Nephron progenitor cell (in vitro differentiated cells): ENCODE measurements around the gene SPACDR.

ENCODE experiments used
- DNase-seq: peaks from one replicate; pipeline ENCODE4 v3.0.0; 2021
- H3K27ac Mint-ChIP-seq: 2 replicates; pipeline ENCODE4 v1.8.0; 2021; ENCODE audit warnings: mild to moderate bottlenecking, moderate library complexity, mixed read lengths
- H3K27me3 Mint-ChIP-seq: 2 replicates; pipeline ENCODE4 v1.8.0; 2021; ENCODE audit warnings: mild to moderate bottlenecking, low read depth, mixed read lengths; ENCODE audit not compliant: poor library complexity
- H3K36me3 Mint-ChIP-seq: 2 replicates; pipeline ENCODE4 v1.8.0; 2021; ENCODE audit warnings: low read depth, mixed read lengths
- H3K4me1 Mint-ChIP-seq: 2 replicates; pipeline ENCODE4 v1.8.0; 2021; ENCODE audit warnings: mixed read lengths
- H3K4me3 Mint-ChIP-seq: 2 replicates; pipeline ENCODE4 v1.8.0; 2021; ENCODE audit warnings: mild to moderate bottlenecking, moderate library complexity, mixed read lengths
- H3K9me3 Mint-ChIP-seq: 2 replicates; pipeline ENCODE4 v1.8.0; 2021; ENCODE audit warnings: mild to moderate bottlenecking, moderate library complexity, mixed read lengths
- CTCF ChIP-seq: fragments of 200-600 bp; sonication (generic); IDR thresholded peaks from 2 replicates; pipeline ENCODE4 v1.5.0; 2021; ENCODE audit warnings: antibody characterized with exemption

The SPACDR gene

GRCh38 chr7:100431286-100431735 is 32.7 kb downstream of the SPACDR start:
- DNase-seq = no peak
- Mint-ChIP-seq H3K27me3 (peaks cover 12% of the 10 kb centered on the region), H3K27ac (peak overlapping the region; percentile 99), H3K9me3 (peaks cover 7% of the 10 kb centered on the region), H3K4me1 (peaks cover 52% of the 10 kb centered on the region), H3K36me3 (peaks cover 36% of the 10 kb centered on the region), H3K4me3 (peak overlapping the region; percentile 88)
- no peak for TF ChIP-seq CTCF

GRCh38 chr7:100430493-100431285 is 33.4 kb downstream of the SPACDR start:
- peaks cover 52% of the 10 kb centered on the region for H3K4me1 Mint-ChIP-seq
- no peak for TF ChIP-seq CTCF

GRCh38 chr7:100429637-100430492 is 34.2 kb downstream of the SPACDR start, which contains the start of gene MEPCE:
MEPCE (plus strand) TSS chr7:100429831; CDS start chr7:100430019, 188 bp downstream.
- Mint-ChIP-seq H3K27ac (peak within 1 kb of the TSS; percentile 100), H3K4me3 (peak within 1 kb of the TSS; percentile 93), H3K4me1 (peaks cover 46% of the 10 kb centered on the region)

More at GRCh38 chr7:100430493-100431285, 33.4 kb downstream of the SPACDR start:
- no peak for DNase-seq
- peaks cover 36% of the 10 kb centered on the region for H3K36me3 Mint-ChIP-seq
- H3K9me3 Mint-ChIP-seq = peaks cover 7% of the 10 kb centered on the region
- peak overlapping the region; percentile 88 for H3K4me3 Mint-ChIP-seq
- H3K27ac Mint-ChIP-seq = peak overlapping the region; percentile 87
- H3K27me3 Mint-ChIP-seq = peaks cover 12% of the 10 kb centered on the region

GRCh38 chr7:100428967-100429636 is 35.0 kb downstream of the SPACDR start:
- Mint-ChIP-seq H3K27me3 (peaks cover 16% of the 10 kb centered on the region), H3K27ac (peak overlapping the region; percentile 100), H3K4me3 (peak overlapping the region; percentile 93), H3K9me3 (peaks cover 7% of the 10 kb centered on the region), H3K36me3 (peaks cover 28% of the 10 kb centered on the region), H3K4me1 (peaks cover 39% of the 10 kb centered on the region)
- no peak for TF ChIP-seq CTCF
- DNase-seq = peak; percentile 100

More at GRCh38 chr7:100429637-100430492, 34.2 kb downstream of the SPACDR start, which contains the start of gene MEPCE:
- Mint-ChIP-seq H3K9me3 (peaks cover 7% of the 10 kb centered on the region), H3K36me3 (peaks cover 36% of the 10 kb centered on the region), H3K27me3 (peaks cover 12% of the 10 kb centered on the region)
- TF ChIP-seq CTCF = no peak
- peak; percentile 98 for DNase-seq

- peaks cover 21% of the 10 kb centered on the region for H3K36me3 Mint-ChIP-seq
- H3K4me3 Mint-ChIP-seq = peak within 1 kb of the TSS; percentile 93
- H3K9me3 Mint-ChIP-seq = peaks cover 7% of the 10 kb centered on the region
- H3K27ac Mint-ChIP-seq = peak within 1 kb of the TSS; percentile 100
- no peak for TF ChIP-seq CTCF
- peak; percentile 92 for DNase-seq
- H3K4me1 Mint-ChIP-seq = peaks cover 31% of the 10 kb centered on the region
- peaks cover 16% of the 10 kb centered on the region for H3K27me3 Mint-ChIP-seq
Measured at GRCh38 chr7:100428199-100428966, 35.7 kb downstream of the SPACDR start, which contains the start of gene ZCWPW1. ZCWPW1 (minus strand) TSS chr7:100428703; CDS start chr7:100420649, 8,054 bp downstream.
